Measurements from ENCODE around the gene SGCD.

The SGCD gene

GRCh38 chr5:156435101-156435500, 108.1 kb downstream of the SGCD start:
- Histone ChIP-seq H3K9me3 (ENCODE audit: severe bottlenecking) (no peaks in the 10 kb centered on the region), H3K27ac (no peak overlapping the region), H3K36me3 (no peaks in the 10 kb centered on the region), H3K27me3 (ENCODE audit: insufficient read depth, low read depth, severe bottlenecking) (no peaks in the 10 kb centered on the region), H3K4me3 (ENCODE audit: low read depth, low read length) (no peak overlapping the region)
- no peak for TF ChIP-seq CTCF (IDR thresholded peaks at IDR 0.05; ENCODE audit: low read depth, low read length)
- DNase-seq: no peak

- Histone ChIP-seq H3K9me3 (ENCODE audit: severe bottlenecking) (no peaks in the 10 kb centered on the region), H3K4me3 (ENCODE audit: low read depth, low read length) (no peak overlapping the region), H3K27me3 (ENCODE audit: insufficient read depth, low read depth, severe bottlenecking) (no peaks in the 10 kb centered on the region), H3K27ac (no peak overlapping the region), H3K36me3 (no peaks in the 10 kb centered on the region)
- no peak for TF ChIP-seq CTCF (IDR thresholded peaks at IDR 0.05; ENCODE audit: low read depth, low read length)
- DNase-seq: no peak
These were observed 111.1 kb downstream of the SGCD start for GRCh38 chr5:156438076-156438475.

GRCh38 chr5:156444753-156445291, 117.9 kb downstream of the SGCD start:
- H3K27me3 ChIP-seq (ENCODE audit: insufficient read depth, low read depth, severe bottlenecking): no peaks in the 10 kb centered on the region
- no peak for DNase-seq
- H3K27ac ChIP-seq: no peak overlapping the region
- TF ChIP-seq CTCF (IDR thresholded peaks at IDR 0.05; ENCODE audit: low read depth, low read length): no peak
- no peaks in the 10 kb centered on the region for H3K9me3 ChIP-seq (ENCODE audit: severe bottlenecking)
- H3K36me3 ChIP-seq: no peaks in the 10 kb centered on the region
- H3K4me3 ChIP-seq (ENCODE audit: low read depth, low read length): no peak overlapping the region

GRCh38 chr5:156446526-156446925, 119.6 kb downstream of the SGCD start:
- H3K27ac ChIP-seq: no peak overlapping the region
- no peak overlapping the region for H3K4me3 ChIP-seq (ENCODE audit: low read depth, low read length)
- no peak for DNase-seq
- H3K27me3 ChIP-seq (ENCODE audit: insufficient read depth, low read depth, severe bottlenecking): no peaks in the 10 kb centered on the region
- TF ChIP-seq CTCF (IDR thresholded peaks at IDR 0.05; ENCODE audit: low read depth, low read length): no peak
- H3K36me3 ChIP-seq: no peaks in the 10 kb centered on the region
- no peaks in the 10 kb centered on the region for H3K9me3 ChIP-seq (ENCODE audit: severe bottlenecking)

GRCh38 chr5:156450778-156451177, 123.8 kb downstream of the SGCD start:
- Histone ChIP-seq H3K27me3 (ENCODE audit: insufficient read depth, low read depth, severe bottlenecking) (no peaks in the 10 kb centered on the region), H3K4me3 (ENCODE audit: low read depth, low read length) (no peak overlapping the region), H3K36me3 (no peaks in the 10 kb centered on the region), H3K27ac (no peak overlapping the region), H3K9me3 (ENCODE audit: severe bottlenecking) (no peaks in the 10 kb centered on the region)
- no peak for DNase-seq
- TF ChIP-seq CTCF (IDR thresholded peaks at IDR 0.05; ENCODE audit: low read depth, low read length): no peak

GRCh38 chr5:156451505-156451904, 124.5 kb downstream of the SGCD start:
- DNase-seq: no peak

More at GRCh38 chr5:156451505-156451904, 124.5 kb downstream of the SGCD start:
- TF ChIP-seq CTCF (IDR thresholded peaks at IDR 0.05; ENCODE audit: low read depth, low read length): no peak
- Histone ChIP-seq H3K27me3 (ENCODE audit: insufficient read depth, low read depth, severe bottlenecking) (no peaks in the 10 kb centered on the region), H3K9me3 (ENCODE audit: severe bottlenecking) (no peaks in the 10 kb centered on the region), H3K27ac (no peak overlapping the region), H3K4me3 (ENCODE audit: low read depth, low read length) (no peak overlapping the region), H3K36me3 (no peaks in the 10 kb centered on the region)

All from WERI-Rb-1 (cell line).